Measurements from ENCODE around the gene SCYL1. TPM values are rescaled to one million over a fixed set of nuclear protein-coding genes. Genes with fewer than 3 reads are reported as not detected.

SCYL1 gene
- total RNA-seq (10 to 100 TPM; 54.3 to 93.8 TPM), polyA plus RNA-seq (100 to 1,000 TPM in 1 of 2 donors, 10 to 100 TPM in 1; 79.1 to 107 TPM)
- long read RNA-seq, donor 1, transcript SCYL1-213 (1 exons, 856 nt) = major isoform, 17 of 40 reads
- long read RNA-seq, donor 1, partial matches to known transcripts = 14 of 40 reads
- long read RNA-seq, donor 1, other reads (novel, unspliced or antisense) = 0 of 40 reads
- long read RNA-seq, donor 2, transcript SCYL1-213 (1 exons, 856 nt) = major isoform, 18 of 21 reads
- long read RNA-seq, donor 2, partial matches to known transcripts = 0 of 21 reads
- long read RNA-seq, donor 2, other reads (novel, unspliced or antisense) = 0 of 21 reads
- long read RNA-seq, donor 3, transcript SCYL1-213 (1 exons, 856 nt) = major isoform, 14 of 24 reads
- long read RNA-seq, donor 3, partial matches to known transcripts = 6 of 24 reads
- long read RNA-seq, donor 3, other reads (novel, unspliced or antisense) = 0 of 24 reads
- long read RNA-seq, donor 4, transcript SCYL1-213 (1 exons, 856 nt) = major isoform, 25 of 25 reads
- long read RNA-seq, donor 4, partial matches to known transcripts = 0 of 25 reads
- long read RNA-seq, donor 4, other reads (novel, unspliced or antisense) = 0 of 25 reads
- long read RNA-seq, donor 5, transcript SCYL1-213 (1 exons, 856 nt) = major isoform, 29 of 61 reads
- long read RNA-seq, donor 5, partial matches to known transcripts = 21 of 61 reads
- long read RNA-seq, donor 5, other reads (novel, unspliced or antisense) = 0 of 61 reads

DNA sequence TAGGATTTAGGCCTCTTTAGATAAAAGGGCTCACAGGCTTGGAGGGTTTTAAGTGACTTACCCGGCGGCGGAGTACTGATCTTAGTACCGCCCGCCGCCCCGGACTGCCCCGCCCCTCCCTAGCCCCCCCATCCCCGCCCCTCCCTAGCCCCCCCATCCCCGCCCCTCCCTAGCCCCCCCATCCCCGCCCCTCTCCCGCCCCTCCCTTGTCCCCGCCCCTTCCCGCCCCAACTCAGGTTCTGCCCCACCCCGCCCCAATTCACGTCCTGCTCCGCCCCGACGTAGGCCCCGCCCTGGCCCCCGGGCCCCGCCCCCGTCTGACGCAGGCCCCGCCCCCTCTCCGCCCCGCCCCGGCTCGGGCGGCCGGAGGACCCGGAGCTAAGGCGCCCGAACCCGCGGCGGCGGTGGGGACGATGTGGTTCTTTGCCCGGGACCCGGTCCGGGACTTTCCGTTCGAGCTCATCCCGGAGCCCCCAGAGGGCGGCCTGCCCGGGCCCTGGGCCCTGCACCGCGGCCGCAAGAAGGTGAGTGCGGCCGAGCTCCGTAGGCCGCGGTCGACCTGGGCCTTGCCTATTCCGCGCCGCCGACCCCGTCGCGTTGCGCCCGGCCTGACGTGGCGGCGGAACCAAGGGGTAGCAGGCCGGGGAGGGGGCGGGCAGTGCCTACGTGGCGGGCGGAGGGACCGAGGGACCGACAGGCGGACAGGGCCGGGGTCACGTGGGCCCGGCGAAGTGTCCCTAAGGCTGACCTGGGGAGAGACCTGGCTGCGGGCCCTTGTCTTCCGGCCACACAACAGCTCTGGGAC is at the start of gene SCYL1:
Gene SCYL1 (plus strand): TSS at position 343 of the 805 bp plus-strand sequence. CDS start 71 bp downstream, at position 414.
- WGBS, 2 donors = 1% methylated on average over 74 to 78 of the region's 82 CpGs
- H3K4me1 ChIP-seq (ENCODE audit: control insufficient read depth in 5 of 5, insufficient read depth in 5 of 5, low read length in 5 of 5) = peaks cover 5 to 20% (median 10%) of the 10 kb centered on the region in 5 donors

DNA sequence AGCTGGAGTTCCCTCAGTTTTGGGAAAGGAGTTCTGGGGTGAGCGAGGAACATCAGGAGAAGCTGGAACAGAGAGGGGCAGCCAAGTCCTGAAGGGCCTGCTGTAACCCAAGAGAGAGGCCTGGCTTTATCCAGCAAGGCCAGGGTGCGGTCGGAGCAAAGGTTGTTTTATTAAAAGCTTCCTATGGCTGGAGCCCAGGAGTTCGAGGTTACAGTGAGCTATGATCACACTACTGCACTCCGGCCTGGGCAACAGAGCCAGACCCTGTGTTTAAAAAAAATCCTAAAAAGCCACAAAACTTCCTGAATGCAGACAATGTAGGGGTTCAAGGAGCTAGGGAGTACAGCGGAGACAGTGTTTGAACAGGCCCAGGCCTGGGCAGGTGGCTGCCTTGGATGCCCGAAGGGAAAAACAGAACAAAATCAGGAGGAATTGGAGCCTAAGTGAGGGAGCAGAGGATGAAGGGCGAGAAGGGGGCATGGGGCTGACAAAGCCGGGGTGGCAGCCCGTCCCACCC is 48.2 kb upstream of the SCYL1 start:
- H3K4me3 ChIP-seq = peak overlapping the region; percentile 59
- DNase-seq (peak in 1 of 3 donors; percentile 12), ATAC-seq (ENCODE audit: insufficient read depth, low FRiP score) (no peak)
- WGBS, 2 donors = 15 to 21% methylated on average over 10 of the region's 10 CpGs
- H3K27me3 ChIP-seq (ENCODE audit: control insufficient read depth in 3 of 3, insufficient read depth in 3 of 3, low read length in 2 of 3) = no peaks in the 10 kb centered on the region
- H3K9ac ChIP-seq (ENCODE audit: insufficient read depth in 1 of 2, low read length in 2 of 2) = peak overlapping the region; percentile 94
- peak overlapping the region; percentile 99 to 100 for H3K27ac ChIP-seq (ENCODE audit: low read depth in 1 of 2, low read length in 1 of 2)
- no peaks in the 10 kb centered on the region for H3K36me3 ChIP-seq (ENCODE audit: control insufficient read depth in 4 of 4, insufficient read depth in 4 of 4, low read length in 4 of 4)
- no peaks in the 10 kb centered on the region for H3K9me3 ChIP-seq (ENCODE audit: control insufficient read depth in 4 of 4, insufficient read depth in 3 of 4, low read length in 3 of 4)
- TF ChIP-seq, protein P1, sequence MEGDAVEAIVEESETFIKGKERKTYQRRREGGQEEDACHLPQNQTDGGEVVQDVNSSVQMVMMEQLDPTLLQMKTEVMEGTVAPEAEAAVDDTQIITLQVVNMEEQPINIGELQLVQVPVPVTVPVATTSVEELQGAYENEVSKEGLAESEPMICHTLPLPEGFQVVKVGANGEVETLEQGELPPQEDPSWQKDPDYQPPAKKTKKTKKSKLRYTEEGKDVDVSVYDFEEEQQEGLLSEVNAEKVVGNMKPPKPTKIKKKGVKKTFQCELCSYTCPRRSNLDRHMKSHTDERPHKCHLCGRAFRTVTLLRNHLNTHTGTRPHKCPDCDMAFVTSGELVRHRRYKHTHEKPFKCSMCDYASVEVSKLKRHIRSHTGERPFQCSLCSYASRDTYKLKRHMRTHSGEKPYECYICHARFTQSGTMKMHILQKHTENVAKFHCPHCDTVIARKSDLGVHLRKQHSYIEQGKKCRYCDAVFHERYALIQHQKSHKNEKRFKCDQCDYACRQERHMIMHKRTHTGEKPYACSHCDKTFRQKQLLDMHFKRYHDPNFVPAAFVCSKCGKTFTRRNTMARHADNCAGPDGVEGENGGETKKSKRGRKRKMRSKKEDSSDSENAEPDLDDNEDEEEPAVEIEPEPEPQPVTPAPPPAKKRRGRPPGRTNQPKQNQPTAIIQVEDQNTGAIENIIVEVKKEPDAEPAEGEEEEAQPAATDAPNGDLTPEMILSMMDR (IDR thresholded peaks at IDR 0.05; ENCODE audit: control extremely low read depth, extremely low read depth) = no peak
- H3K4me1 ChIP-seq (ENCODE audit: control insufficient read depth in 5 of 5, insufficient read depth in 5 of 5, low read length in 5 of 5) = peaks cover 3 to 37% (median 11%) of the 10 kb centered on the region in 5 donors

More for the DNA sequence above, at the start of gene SCYL1:
- Histone ChIP-seq H3K9me3 (ENCODE audit: control insufficient read depth in 4 of 4, insufficient read depth in 3 of 4, low read length in 3 of 4) (no peaks in the 10 kb centered on the region), H3K36me3 (ENCODE audit: control insufficient read depth in 4 of 4, insufficient read depth in 4 of 4, low read length in 4 of 4) (peaks cover 0 to 13% (median 8%) of the 10 kb centered on the region in 4 donors), H3K27ac (ENCODE audit: low read depth in 1 of 2, low read length in 1 of 2) (peak within 1 kb of the TSS; percentile 93 to 99), H3K9ac (ENCODE audit: insufficient read depth in 1 of 2, low read length in 2 of 2) (peak within 1 kb of the TSS; percentile 63 to 83), H3K4me3 (peak within 1 kb of the TSS; percentile 91), H3K27me3 (ENCODE audit: control insufficient read depth in 3 of 3, insufficient read depth in 3 of 3, low read length in 2 of 3) (no peaks in the 10 kb centered on the region)
- ATAC-seq (ENCODE audit: insufficient read depth, low FRiP score) (peak; percentile 93), DNase-seq (peak; percentile 85 to 92 (median 91))
- TF ChIP-seq, protein P1 (IDR thresholded peaks at IDR 0.05; ENCODE audit: control extremely low read depth, extremely low read depth) = no peak

DNA sequence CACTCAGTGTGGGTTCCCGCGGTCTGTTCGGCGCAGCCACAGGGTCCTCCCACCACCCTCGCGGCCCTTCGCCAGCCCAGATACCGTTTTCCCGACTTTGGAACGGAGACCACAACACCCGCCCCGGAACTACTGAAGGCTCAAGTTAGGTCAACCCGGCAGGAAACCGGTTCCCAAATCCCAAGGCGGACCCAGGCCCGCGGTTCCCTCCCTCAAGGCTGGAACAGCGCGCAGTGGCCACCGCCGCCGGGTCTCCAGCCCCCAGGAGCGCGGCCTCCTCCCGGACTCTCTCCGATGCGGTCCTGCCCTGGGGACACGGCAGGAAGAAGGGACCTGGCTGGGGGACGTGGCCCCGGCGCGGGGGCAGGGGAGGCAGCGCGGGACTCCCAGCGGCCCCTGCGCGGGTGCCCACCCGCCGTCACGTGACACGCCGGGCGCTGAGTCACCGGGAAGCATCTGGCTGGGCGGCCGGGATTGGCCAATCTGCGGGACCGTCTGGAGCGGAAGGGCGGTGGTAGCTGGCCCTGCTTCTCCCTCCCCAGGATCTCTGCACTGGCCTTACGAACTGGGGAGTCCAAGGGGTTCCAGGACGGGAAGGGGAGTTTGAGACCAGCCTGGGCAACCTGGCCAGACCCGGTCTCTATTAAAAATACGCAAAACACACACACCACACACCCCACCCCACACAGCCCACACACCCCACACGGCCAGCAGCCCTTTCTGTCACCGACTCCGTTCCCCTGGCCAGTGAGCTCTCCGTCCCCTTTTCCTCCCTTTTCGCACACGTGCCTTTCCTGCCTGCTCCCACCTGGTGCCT is 47.5 kb upstream of the SCYL1 start:
- DNase-seq (peak; percentile 95 to 97 (median 96)), ATAC-seq (ENCODE audit: insufficient read depth, low FRiP score) (peak; percentile 88)
- Histone ChIP-seq H3K9ac (ENCODE audit: insufficient read depth in 1 of 2, low read length in 2 of 2) (peak overlapping the region; percentile 94), H3K9me3 (ENCODE audit: control insufficient read depth in 4 of 4, insufficient read depth in 3 of 4, low read length in 3 of 4) (no peaks in the 10 kb centered on the region), H3K4me3 (peak overlapping the region; percentile 59), H3K27ac (ENCODE audit: low read depth in 1 of 2, low read length in 1 of 2) (peak overlapping the region; percentile 99 to 100), H3K4me1 (ENCODE audit: control insufficient read depth in 5 of 5, insufficient read depth in 5 of 5, low read length in 5 of 5) (peaks cover 3 to 33% (median 11%) of the 10 kb centered on the region in 5 donors), H3K36me3 (ENCODE audit: control insufficient read depth in 4 of 4, insufficient read depth in 4 of 4, low read length in 4 of 4) (no peaks in the 10 kb centered on the region), H3K27me3 (ENCODE audit: control insufficient read depth in 3 of 3, insufficient read depth in 3 of 3, low read length in 2 of 3) (no peaks in the 10 kb centered on the region)
- 0 to 1% methylated on average over 50 to 60 of the region's 60 CpGs for WGBS, 2 donors
- TF ChIP-seq, protein P1 (IDR thresholded peaks at IDR 0.05; ENCODE audit: control extremely low read depth, extremely low read depth) = no peak
